Amygdala (tissue), 56 donors: ENCODE data around the gene ST6GALNAC2.
"Not testable (repeated sequence)": the region's sequence is repeated elsewhere in the genome, so short reads cannot be mapped to it uniquely, and the experiment has no call there.

Experiments
- DNase-seq, 56 donors: peaks; one replicate each; lab custom pipeline; 2025; lab: John Stamatoyannopoulos, UW

Gene ST6GALNAC2

DNA sequence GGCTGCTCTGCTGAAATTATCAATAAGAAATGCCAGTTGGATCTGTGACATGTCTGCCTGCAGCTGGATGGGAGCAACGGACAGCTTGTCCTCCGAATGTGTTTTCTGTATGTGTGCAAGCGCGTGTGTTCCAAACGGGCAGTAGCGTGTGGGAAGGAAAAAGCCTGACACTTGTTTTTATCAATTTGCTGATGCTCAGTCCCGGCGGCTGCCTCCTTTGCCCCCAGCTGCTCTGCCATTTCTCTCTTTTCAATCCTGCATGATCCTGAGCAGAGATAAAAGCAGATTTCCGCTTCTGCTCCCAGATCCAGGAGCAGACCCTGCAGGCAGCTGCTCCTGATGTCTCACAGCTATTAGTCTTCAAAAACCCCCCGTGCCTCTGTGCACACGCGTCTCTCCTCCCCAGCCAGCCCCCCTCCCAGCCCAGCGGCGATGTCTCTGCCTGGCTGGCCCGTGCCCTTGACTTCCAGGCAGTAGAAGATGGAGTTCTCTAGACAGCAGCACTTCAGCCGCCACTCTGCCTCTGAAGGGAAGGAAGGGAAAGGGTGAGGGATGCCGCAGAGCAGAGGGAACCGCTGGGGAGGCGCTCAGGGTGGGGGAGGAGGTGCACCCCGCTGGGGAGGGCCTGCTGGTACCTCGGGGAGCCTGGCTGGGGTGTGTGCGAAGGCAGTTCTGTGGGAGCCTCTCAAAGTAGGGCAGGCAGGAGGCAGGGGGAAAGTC lies 41.7 kb downstream of the ST6GALNAC2 start:
- DNase-seq: peak in 34 of 56 donors; percentile 43 to 83 (median 64)

DNA sequence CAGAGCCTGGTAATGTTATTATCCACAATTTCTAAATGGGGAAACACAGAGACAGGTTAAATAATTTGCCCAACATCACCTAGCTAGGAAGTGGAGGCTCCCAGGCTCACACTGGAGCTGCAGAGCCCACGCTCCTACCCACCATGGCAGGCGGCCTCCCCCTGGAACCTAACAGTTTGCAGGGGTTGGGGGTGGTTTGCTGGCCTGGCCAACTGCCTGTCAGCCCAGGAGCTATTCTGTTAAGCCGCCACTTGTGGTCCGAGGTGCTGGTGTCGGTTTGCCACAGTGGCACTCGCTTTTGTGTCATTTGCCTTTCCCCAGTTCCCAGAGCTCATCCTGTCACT lies 42.2 kb downstream of the ST6GALNAC2 start:
- peak in 2 of 56 donors; percentile 22 to 58 for DNase-seq

DNA sequence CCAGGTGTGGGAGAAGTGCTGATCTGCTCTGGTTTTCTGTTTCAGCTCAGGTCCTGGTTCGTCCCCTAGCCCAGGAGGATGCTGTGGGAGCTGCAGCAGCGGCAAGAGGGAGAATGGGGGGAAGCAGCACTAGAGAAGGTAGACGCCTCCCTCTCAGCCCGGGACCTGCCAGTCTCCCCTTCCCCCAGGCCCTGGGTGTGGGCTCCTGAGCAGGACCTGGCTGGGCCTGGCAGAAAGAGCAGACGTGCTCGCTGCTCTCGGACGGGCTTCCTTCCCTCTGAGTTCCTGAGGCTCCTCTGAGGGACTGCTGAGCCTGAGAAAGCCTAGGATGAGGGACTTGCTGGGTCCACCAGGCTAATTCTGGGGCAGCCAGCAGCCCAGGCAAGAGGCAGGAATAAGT lies 42.7 kb downstream of the ST6GALNAC2 start:
- DNase-seq: no peak

DNA sequence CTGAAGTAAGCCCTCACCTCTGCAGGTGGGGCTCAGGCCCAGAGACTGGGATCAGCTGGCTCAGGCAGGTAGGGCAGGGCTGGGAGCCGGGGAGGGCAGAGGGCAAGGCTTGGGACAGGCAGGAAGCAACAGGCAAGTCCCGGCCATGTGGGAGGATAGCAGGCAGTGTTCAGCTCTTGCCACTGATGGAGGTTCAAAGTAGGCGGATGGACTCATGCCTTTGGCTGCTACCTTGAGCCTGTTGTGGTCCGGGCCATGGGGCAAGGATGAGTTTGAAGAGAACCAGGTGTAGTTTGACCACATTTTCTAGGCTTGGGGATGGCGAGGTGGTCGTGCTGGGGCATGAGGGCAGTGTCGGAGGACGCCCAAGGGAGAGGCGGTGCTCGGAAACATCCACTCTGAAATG lies 43.1 kb downstream of the ST6GALNAC2 start:
- DNase-seq: no peak

DNA sequence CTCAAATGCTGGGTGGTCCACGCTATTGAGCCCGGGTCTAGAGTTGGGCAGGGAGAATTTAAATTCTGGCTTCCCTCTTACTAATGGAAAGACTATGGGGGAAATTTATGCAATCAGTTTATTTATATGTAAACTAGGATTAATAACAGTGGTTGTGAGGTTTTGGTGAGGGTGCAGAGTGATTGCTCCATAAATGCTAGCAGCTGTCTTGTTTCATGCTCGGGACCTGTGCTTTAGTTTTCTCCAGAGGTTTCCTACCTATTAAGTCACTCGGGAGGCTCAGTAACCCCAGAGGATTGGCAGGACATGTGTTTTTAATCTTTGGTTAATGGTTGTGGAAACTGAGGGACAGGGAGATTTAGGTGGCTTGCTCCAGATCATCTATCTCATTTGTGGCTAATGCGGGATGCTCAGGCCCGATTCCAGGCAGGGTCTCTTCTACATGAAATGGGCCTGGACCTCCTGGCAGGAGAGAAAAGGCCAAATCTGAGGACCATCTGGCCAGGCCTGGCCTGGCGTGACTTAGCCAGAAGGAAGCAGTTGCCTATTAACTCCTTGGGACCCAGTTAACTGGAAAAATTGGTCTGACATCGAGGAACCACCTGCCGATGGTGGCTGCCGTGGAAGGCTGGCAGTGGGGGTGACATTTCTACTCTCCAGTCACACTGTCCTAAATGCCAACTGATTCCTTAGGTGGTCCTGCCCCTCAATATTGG lies 43.8 kb downstream of the ST6GALNAC2 start:
- DNase-seq: no peak

DNA sequence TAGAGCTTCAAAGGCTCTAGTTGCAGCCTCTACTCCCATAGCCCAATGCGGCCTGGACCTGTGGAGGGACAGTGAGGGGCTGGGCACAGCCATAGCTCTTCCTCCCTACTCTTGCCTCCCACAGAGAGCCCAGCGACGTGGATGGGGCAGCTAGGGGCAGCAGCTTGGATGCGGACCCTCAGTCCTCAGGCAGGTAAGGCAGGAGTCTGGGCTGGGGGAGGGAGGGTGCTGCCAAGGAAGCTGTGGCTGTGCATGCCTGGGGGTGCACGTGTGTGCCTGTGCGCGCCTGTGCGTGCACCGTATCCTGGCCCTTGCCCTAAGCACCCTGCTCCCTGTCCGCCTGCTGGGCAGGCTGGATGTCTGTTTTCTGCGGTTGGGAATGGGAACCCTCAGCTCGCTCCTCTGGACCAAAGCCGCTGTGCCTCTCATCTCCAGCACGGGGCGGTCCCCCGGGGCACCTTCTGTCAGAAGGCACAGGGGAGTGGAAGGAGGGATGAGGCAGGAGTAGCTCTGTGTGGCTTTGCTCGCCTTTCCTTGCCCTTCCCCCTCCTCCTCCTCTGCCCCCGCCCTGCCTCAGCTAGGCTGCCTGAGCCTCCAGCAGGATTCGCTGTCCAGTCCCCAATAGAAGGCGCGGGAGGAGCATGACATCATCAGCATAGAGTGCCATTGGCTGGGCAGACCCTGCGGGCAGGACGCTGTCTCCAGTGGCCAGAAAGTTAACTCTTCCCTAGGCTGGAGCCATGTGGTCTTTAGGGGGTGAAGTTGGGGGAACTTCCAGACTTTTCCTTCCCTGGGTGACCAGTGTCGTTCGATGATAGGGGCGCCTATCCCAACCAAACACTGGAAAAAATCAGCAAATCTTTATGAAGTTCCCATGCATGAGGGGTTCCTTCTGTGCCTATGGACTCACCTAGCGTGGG lies 45.0 kb downstream of the ST6GALNAC2 start:
- peak in 55 of 56 donors; percentile 41 to 99 (median 94) for DNase-seq

DNA sequence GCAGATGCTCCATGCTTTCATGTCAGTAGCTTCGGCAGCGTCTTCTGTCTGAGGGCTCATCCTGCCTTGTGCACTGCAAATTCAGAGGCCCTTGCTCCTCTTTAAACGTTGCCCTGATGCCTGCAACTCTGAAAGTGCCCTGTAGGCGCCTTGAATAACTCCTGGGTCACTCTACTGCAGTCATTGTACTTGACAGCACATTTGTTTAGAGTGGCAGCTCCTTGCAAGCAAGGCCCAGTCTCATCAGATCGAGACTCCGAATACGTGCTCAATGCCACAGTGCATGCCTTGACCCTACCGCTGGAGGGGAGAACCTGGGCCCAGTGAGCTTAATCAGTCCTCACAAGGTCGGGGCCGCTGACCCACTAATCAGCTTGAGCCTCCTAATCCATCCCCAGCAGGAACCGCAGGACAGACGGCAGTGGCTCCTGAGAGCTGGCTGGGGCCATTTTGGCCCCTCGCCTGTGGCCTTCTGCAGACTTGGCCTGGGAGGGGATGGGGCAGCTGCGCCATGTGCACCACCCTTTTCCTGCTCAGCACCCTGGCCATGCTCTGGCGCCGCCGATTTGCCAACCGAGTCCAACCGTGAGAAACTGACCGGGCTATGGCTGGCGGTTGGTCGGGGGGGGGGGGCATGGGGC lies 45.9 kb downstream of the ST6GALNAC2 start, which contains the start of gene PRCD:
TSS of gene PRCD (plus strand) at position 414 of the 641 bp plus-strand sequence. CDS start at position 512, 98 bp downstream.
- DNase-seq: no peak

DNA sequence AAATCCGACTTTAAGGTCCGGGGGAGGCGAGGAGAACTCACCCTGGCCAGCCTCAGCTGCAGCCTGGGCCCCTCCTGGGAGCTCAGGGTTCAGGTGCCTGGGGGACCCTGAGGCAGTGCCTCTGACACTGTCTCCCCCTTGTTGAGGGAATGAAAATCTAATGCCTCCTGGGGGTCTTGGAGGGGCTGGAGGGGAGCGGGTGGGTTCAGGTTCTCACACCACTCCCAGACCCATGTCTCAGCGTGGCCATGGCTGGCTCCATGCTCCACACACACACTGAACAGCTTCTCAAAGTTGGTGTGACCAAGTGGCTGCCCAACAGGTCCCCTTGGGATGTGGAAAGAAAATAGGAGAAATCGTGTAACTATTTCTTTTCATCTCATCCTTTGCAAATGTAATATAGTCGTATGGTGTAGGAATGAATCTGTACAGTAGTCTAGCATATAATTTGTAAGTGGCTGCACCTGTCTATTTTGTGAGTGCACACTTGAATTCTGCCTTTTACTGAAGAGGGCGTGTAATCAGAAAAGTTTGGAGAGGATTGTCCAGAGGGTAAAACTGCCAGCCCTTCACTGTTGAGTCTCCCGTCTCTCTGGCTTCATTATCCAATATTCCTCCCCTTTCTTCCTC lies 46.6 kb downstream of the ST6GALNAC2 start:
- no peak for DNase-seq

DNA sequence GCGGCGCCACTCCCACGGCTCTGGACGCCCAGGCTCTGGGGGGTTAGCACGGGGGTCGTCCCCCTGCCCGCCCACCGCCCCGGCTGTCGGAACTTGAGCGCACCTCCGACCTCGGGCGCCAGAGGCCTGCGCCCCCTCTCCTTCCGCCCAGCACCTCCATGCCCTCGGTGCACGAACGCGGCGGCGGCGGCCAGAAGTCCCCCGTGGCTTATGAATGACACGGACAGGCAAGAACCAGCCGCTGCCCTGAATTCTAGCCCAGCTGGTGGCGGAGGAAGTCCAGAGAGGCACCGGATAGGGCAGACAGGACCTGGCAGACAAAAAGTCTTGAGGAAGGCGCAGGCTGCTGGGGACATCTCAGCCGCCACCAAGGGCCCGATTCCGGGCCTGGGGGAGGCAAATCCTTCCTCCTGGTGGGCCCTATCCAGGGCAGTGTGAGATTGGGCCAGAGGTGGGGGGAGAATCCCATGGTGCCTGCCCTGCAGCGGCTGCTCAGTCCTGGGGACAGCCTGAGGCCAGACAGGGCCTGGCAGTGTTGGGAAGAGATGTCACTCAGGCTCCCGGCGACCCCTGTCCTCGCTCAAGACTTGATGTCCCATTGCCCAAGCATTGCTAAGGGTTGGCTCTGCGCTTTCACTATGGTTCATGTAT lies 47.3 kb downstream of the ST6GALNAC2 start:
- DNase-seq: no peak

DNA sequence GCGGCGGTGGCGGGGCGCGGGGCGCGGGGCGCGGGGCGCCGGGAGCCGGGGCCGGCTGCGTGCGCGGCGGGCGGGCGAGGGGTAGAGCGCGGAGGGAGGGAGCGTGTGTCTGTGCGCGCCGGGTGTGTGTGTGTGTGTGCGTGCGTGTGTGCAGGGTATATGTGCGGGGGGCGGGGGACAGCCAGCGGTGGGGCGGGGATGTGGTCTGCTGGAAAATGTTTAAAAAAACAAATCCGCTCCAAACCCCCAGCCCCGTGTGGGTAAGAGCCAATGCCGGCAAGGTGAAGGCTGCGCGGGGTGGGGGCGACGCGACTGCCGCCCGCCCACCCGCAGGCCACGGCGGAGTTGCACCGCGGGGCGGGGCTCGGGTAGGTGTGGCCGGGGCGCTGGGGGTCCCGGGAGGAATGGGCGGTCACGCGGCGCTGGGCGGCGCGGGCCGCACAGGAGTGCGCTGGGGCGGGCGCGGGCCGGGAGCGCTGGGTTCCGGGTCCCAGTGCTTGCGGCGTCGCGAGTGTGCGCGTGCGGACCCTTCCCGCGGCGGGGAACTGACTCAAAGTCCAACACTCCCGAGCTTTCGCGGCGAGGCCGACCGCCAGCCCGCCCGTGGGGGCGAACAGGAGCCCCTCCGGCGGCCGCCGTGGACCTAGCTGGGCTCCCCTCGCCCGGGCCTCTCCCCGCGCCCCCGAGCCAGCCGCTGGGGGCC lies 47.9 kb downstream of the ST6GALNAC2 start, which contains the start of gene CYGB:
TSS of gene CYGB (minus strand) at position 132 of the 703 bp plus-strand sequence. CDS start 167 bp downstream, outside the sequence.
- DNase-seq: peak in 2 of 56 donors; percentile 29 to 42

DNA sequence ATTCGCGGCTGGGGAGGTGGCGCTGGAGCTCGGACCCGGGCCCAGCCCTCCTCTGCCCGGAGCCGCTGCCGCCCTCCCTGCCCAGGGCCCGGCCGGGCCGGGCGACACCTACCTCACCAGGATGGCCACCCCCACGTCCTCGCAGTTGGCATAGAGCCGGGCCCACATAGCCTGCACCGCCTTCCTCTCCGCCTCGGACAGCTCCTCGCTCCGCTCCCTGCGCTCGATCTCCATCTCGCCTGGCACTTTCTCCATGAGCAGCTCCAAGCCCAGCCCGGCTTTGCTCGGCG lies 48.4 kb downstream of the ST6GALNAC2 start:
- DNase-seq: peak in 1 of 56 donors; percentile 42

DNA sequence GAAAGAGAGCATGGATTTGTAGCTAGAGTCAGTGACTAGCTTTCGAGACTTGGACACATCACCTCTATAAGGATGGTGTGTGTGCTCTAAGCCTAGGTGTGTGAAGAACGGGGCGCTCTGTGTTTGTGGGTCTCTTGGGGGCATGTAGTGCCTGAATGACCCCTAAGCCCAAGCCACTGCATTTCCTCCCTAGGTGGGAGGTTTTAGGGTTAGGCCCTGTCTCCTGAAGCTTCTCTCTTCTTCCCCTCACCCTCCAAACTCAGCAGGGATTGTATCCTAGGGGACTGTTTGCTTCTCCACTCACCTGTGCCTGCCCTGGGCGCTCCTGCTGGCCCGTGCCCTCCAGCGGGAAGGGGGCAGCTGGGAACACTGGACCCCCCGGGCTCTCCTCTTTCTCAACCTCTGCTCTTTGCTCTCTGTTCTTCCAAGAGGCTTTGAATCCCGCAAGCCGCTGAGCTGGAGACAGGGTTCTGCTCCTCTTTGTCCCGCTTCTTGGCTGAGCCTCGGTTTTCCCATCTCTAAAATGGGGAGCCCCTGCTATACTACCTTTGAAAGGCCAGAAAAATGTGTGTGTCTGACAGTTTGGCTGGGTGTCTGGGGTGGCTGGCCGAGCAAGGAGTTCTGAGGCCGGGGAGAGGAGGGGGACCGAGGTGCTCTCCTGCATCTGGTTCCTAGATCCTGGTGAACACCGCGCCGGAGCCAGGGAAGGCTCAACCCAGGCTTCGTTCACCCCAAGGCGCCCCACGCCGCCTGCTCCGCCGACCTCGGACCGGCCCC lies 49.0 kb downstream of the ST6GALNAC2 start:
- no peak for DNase-seq

DNA sequence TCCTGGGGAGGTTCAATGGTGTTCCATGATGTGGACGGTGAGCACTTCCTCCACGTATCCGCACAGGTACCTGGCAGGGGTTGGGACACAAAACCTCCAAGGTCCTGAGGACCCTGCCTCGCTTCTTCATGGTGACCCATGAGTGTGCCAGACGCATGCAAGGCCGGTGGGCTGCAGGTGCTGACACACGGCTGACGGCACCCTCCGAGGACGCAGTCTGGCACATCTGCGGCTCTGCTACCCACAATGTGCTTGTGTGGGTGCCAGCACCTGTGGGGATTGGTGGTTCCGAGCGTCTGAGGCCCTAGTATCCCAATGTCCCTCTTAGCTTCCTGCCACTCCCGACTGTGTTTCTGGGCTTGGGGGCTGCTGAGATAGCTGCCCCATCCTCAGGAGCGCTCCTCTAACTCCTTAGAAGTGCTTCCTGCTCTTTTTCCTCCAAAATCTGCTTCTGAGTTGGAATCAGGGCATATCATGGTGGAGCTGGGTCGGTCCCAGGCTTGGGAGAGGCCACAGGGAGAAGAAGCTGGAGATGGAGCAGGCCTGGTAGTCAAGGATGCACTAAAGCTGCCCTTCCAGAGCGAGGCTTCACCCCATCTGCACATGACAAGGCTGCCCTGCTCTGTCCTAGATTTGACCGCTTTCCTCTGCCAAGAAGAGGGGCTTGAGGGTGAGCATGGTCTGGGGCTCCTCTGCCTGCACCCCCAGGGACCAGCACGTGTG lies 49.7 kb downstream of the ST6GALNAC2 start:
- no peak for DNase-seq

DNA sequence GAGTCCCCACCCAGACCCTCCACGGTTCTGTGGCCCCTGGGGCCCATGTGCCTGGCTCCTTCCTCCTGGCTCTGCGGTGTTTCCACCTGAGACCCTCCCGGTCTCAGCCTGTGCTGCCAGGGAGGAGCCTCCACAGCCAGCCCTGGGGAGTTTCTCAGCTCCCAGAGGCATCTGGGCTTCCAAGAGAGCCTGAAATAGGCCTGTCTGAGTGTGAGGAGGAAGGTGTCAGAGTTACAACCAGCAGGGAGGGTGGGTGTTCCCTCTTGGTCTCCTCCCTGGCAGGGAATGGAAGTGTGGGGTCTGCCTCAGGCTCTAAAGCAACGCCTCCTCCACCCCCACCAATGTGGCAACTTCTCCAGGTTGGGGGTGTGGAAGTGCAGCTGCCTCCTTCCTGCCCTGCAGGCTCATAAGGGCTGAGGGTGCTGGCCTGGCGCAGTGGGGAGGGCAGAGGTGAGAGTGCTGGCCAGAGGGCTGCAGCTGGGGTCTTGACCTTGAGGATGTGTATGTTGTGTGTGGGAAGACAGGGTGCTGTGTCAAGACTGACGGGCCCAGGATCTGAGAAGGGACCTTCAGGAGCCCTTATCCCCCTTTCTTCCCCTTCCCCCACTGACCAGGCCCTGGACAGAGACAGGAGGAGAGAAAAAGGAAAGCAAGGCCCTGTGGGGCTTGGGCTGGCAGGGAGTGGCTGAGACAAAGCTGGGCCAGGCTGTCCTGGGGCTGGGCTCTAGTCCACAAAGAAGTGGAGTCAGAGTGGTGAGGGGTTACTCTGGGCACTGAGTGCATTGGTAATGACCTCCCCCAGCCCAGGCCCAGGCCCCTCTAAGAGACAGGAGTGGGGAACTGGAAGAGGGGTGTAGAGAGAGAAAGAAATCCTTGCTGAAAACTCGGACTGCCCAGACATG lies 50.6 kb downstream of the ST6GALNAC2 start:
- DNase-seq: peak in 1 of 56 donors; percentile 24

DNA sequence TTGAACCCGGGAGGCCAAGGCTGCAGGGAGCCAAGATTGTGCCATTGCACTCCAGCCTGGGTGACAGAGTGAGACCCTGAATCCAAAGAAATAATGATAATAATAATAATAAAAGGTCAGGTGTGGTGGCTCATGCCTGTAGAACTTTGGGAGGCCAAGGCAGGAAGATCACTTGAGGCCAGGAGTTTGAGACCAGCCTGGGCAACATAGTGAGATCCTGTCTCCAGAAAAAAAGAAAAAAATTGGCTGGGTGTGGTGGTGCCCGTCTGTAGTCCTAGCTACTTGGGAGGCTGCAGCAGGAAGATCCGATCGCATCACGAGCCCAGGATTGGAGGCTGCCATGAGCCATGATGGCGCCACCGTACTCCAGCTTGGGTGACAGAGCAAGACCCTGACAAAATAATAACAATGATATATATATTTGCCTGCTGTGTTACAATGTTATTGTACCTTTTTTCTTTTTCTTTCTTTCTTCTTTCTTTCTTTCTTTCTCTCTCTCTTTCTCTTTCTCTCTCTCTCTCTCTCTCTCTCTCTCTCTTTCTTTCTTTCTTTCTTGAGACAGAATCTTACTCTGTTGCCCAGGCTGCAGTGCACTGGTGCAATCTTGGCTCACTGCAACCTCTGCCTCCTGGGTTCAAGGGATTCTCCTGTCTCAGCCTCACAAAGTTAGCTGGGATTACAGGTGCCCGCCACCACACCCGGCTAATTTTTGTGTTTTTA lies 51.9 kb downstream of the ST6GALNAC2 start:
- not testable (repeated sequence) for DNase-seq
